Activated T-cell treated with anti-CD3 and anti-CD28 coated beads, Interleukin-2, amount 50 U/mL, for 24 hours (primary cell): ENCODE results near the gene TTC23.
A peak's percentile ranks its signal among the peaks of the same experiment; 100 is the strongest.
"Not testable (repeated sequence)": the region's sequence is repeated elsewhere in the genome, so short reads cannot be mapped to it uniquely, and the experiment has no call there.

Experiments
- DNase-seq: peaks from one replicate; pipeline ENCODE4 v3.0.0-alpha.2; 2020
- H3K27ac Mint-ChIP-seq: 2 replicates; pipeline ENCODE4 v1.8.0; 2020; ENCODE audit warnings: mild to moderate bottlenecking, mixed read lengths
- H3K27me3 Mint-ChIP-seq: 2 replicates; pipeline ENCODE4 v1.8.0; 2020; ENCODE audit warnings: mixed read lengths
- H3K36me3 Mint-ChIP-seq: 2 replicates; pipeline ENCODE4 v1.8.0; 2020; ENCODE audit warnings: low read depth, mixed read lengths
- H3K4me1 Mint-ChIP-seq: 2 replicates; pipeline ENCODE4 v1.8.0; 2020; ENCODE audit warnings: low read depth, mixed read lengths
- H3K4me3 Mint-ChIP-seq: 2 replicates; pipeline ENCODE4 v1.8.0; 2020; ENCODE audit warnings: mild to moderate bottlenecking, moderate library complexity, mixed read lengths
- H3K9me3 Mint-ChIP-seq: 2 replicates; pipeline ENCODE4 v1.8.0; 2020; ENCODE audit warnings: mixed read lengths

The TTC23 gene

GRCh38 chr15:99113547-99114271 lies 135.7 kb downstream of the TTC23 start:
- H3K27ac Mint-ChIP-seq = no peak overlapping the region
- H3K36me3 Mint-ChIP-seq = no peaks in the 10 kb centered on the region
- peaks cover 3% of the 10 kb centered on the region for H3K4me1 Mint-ChIP-seq
- H3K9me3 Mint-ChIP-seq = no peaks in the 10 kb centered on the region
- no peak overlapping the region for H3K4me3 Mint-ChIP-seq
- peaks cover 5% of the 10 kb centered on the region for H3K27me3 Mint-ChIP-seq
- DNase-seq = no peak

DNA sequence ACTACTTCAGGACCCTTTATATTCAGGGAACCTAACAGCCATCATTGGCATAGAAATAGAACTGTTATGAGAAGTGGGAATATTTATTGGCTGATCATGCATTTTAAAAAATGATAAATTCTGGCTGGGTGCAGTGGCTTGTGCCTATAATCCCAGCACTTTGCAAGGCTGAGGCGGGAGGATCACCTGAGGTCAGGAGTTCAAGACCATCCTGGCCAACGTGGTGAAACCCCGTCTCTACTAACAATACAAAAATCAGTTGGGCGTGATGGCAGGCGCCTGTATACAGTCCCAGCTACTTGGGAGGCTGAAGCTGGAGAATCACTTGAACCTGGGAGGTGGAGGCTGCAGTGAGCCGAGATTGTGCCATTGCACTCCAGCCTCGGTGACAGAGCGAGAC lies 137.7 kb downstream of the TTC23 start:
- DNase-seq, H3K9me3 Mint-ChIP-seq, H3K36me3 Mint-ChIP-seq, H3K4me1 Mint-ChIP-seq, H3K4me3 Mint-ChIP-seq, H3K27ac Mint-ChIP-seq: not testable (repeated sequence)
- H3K27me3 Mint-ChIP-seq = peaks cover 17% of the 10 kb centered on the region

GRCh38 chr15:99110581-99111320 lies 138.6 kb downstream of the TTC23 start:
- Mint-ChIP-seq H3K4me1 (peaks cover 14% of the 10 kb centered on the region), H3K27me3 (peaks cover 24% of the 10 kb centered on the region), H3K9me3 (no peaks in the 10 kb centered on the region), H3K27ac (no peak overlapping the region), H3K4me3 (no peak overlapping the region), H3K36me3 (no peaks in the 10 kb centered on the region)
- no peak for DNase-seq

GRCh38 chr15:99110093-99110492 lies 139.3 kb downstream of the TTC23 start:
- Mint-ChIP-seq H3K36me3 (no peaks in the 10 kb centered on the region), H3K4me3 (no peak overlapping the region), H3K4me1 (peaks cover 14% of the 10 kb centered on the region), H3K27me3 (peaks cover 27% of the 10 kb centered on the region), H3K9me3 (no peaks in the 10 kb centered on the region), H3K27ac (no peak overlapping the region)
- no peak for DNase-seq

DNA sequence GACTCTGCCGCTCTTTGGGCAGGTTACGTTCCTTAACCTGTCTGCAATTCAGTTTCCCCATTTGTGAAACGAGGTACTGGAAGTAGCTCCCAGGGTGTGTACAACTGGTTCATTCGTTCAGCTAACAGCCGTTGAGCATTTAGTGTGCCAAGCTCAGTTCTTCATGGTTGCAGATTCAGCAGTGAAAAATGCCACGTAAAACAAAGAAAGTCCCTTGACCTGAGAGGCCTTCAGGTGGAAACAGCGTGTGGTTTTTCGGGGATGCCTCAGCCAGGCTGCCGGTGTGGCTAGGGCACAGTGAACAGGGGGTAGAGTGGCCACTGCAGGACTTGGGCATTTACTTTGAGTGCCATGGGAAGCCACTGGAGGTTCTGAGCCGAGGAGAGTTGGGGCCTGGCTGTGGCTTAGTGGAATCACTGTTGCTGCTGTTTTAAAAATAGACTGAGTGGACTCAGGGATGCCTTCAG lies 139.8 kb downstream of the TTC23 start:
- Mint-ChIP-seq H3K4me3 (no peak overlapping the region), H3K27ac (no peak overlapping the region), H3K36me3 (no peaks in the 10 kb centered on the region), H3K27me3 (peaks cover 31% of the 10 kb centered on the region), H3K4me1 (peaks cover 14% of the 10 kb centered on the region), H3K9me3 (no peaks in the 10 kb centered on the region)
- no peak for DNase-seq

DNA sequence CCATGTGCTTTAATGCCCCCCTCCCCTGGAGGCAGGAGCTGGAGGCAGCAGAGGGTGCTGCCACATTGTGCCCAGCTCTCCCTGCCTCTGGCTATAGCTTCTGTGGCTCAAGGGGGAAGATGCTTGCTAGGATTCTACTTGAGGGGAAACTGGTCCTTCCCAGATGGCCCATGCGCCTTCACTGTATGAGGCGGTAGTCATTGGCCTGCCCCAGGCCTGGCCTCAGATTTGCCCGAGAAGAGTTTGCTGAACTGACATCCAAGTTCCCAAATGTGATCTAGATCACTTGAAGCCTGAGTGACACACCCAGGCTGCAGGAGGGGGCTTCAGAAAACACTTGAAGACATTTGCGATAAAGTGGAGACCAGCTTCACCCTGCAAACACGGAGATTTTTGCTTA lies 140.4 kb downstream of the TTC23 start:
- H3K36me3 Mint-ChIP-seq = no peaks in the 10 kb centered on the region
- no peak for DNase-seq
- H3K27me3 Mint-ChIP-seq = peaks cover 33% of the 10 kb centered on the region
- peaks cover 14% of the 10 kb centered on the region for H3K4me1 Mint-ChIP-seq
- H3K9me3 Mint-ChIP-seq = no peaks in the 10 kb centered on the region
- H3K27ac Mint-ChIP-seq = no peak overlapping the region
- H3K4me3 Mint-ChIP-seq = no peak overlapping the region

DNA sequence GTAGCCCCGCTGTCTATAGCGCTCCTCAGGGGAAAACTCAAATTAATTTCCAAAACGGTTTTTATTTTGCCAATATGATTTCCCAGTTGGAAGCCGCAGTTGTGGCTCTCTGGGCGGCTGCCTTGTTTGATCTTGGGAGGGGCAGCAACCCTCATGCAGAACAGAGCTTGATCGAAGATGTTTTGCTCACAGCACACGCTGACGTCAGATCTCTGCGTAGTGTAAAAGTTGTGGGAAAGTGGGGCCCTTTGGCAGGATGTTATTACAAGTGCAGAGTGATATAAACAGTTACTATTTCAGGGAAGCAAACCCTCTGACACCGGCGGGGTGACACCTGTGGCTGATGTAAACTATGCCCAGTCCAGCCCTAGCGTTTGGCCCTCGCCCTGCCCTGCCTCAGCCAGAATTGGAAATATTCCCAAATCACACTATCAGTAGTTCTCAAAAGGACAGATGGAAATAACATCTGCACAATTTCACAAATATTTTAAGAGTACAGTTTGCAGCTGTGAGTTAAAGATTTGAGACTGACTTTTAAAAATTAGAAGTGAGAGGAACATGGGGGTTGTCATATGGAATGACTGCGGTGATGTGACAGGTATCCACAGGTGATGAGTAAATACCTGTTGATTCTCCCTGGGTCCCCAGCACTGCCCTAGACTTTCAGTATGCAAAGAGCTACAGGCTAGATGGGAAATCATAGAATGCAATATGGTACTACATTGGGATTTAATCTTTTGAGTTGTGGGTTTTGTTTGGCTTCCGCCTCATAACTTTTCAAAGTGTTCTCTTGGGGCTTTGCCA lies 142.8 kb downstream of the TTC23 start:
- no peak for DNase-seq
- Mint-ChIP-seq H3K4me1 (peaks cover 14% of the 10 kb centered on the region), H3K27me3 (peaks cover 52% of the 10 kb centered on the region), H3K36me3 (no peaks in the 10 kb centered on the region), H3K27ac (no peak overlapping the region), H3K9me3 (no peaks in the 10 kb centered on the region), H3K4me3 (peak overlapping the region; percentile 50)

- Mint-ChIP-seq H3K4me3 (peak overlapping the region; percentile 54), H3K4me1 (peaks cover 11% of the 10 kb centered on the region), H3K36me3 (no peaks in the 10 kb centered on the region)
Observed at GRCh38 chr15:99105514-99106341, 143.7 kb downstream of the TTC23 start.

DNA sequence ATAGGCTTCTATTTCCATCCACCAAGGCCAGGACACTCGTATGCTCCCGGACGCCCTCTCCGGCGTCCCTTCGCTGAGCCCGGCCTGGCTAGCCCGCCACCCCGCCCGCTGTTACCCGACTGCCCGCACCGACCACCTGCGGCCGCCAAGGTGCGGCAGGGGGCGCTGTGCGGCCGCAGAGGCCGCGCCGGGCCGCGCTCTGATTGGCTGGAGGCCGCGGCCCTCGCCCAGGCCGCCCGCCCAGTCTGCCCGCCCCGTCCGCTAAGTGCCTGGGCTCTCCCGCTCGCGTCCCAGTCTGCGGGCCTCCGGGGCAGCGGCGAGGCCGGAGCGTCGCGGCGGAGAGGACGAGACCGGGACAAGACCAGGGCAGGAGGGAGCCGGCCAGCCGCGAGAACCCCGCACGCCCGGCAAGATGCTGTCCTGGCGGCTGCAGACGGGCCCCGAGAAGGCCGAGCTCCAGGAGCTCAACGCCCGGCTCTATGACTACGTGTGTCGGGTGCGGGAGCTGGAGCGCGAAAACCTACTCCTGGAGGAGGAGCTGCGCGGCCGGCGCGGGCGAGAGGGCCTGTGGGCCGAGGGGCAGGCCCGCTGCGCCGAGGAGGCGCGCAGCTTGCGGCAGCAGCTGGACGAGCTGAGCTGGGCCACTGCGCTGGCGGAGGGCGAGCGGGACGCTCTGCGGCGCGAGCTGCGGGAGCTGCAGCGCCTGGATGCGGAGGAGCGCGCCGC lies 144.4 kb downstream of the TTC23 start, which contains the start of gene SYNM:
Gene SYNM (plus strand): TSS at position 293 of the 726 bp plus-strand sequence. CDS start 120 bp downstream, at position 413.
- H3K9me3 Mint-ChIP-seq = no peaks in the 10 kb centered on the region
- H3K27me3 Mint-ChIP-seq = peaks cover 62% of the 10 kb centered on the region
- DNase-seq = peak; percentile 57
- H3K36me3 Mint-ChIP-seq = no peaks in the 10 kb centered on the region
- H3K4me3 Mint-ChIP-seq = peak within 1 kb of the TSS; percentile 61
- H3K4me1 Mint-ChIP-seq = peaks cover 13% of the 10 kb centered on the region
- no peak within 1 kb of the TSS for H3K27ac Mint-ChIP-seq

More at GRCh38 chr15:99105514-99106341, 143.7 kb downstream of the TTC23 start:
- H3K27ac Mint-ChIP-seq = no peak overlapping the region
- no peak for DNase-seq
- no peaks in the 10 kb centered on the region for H3K9me3 Mint-ChIP-seq
- peaks cover 56% of the 10 kb centered on the region for H3K27me3 Mint-ChIP-seq

DNA sequence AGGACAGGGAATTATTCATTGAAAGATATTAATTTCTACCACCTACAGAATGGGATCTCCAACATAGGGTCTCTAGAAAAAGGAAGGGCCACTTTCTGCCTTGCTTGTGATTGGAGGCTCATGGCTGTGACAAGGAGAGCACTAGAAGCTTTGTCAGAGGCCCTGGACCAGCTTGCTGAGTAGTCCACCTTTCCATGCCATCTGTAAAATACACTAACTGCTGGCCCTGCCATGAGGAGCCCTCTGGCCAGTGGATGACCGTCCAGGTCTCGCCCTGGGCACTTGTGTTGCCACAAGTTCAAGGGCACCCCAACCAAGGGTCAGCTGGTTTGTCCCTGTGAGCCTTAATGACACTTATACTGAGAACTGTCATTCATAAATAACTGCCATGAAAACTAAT lies 146.1 kb downstream of the TTC23 start:
- Mint-ChIP-seq H3K36me3 (no peaks in the 10 kb centered on the region), H3K27me3 (peaks cover 74% of the 10 kb centered on the region), H3K4me1 (peaks cover 13% of the 10 kb centered on the region), H3K4me3 (no peak overlapping the region), H3K27ac (no peak overlapping the region), H3K9me3 (no peaks in the 10 kb centered on the region)
- no peak for DNase-seq

DNA sequence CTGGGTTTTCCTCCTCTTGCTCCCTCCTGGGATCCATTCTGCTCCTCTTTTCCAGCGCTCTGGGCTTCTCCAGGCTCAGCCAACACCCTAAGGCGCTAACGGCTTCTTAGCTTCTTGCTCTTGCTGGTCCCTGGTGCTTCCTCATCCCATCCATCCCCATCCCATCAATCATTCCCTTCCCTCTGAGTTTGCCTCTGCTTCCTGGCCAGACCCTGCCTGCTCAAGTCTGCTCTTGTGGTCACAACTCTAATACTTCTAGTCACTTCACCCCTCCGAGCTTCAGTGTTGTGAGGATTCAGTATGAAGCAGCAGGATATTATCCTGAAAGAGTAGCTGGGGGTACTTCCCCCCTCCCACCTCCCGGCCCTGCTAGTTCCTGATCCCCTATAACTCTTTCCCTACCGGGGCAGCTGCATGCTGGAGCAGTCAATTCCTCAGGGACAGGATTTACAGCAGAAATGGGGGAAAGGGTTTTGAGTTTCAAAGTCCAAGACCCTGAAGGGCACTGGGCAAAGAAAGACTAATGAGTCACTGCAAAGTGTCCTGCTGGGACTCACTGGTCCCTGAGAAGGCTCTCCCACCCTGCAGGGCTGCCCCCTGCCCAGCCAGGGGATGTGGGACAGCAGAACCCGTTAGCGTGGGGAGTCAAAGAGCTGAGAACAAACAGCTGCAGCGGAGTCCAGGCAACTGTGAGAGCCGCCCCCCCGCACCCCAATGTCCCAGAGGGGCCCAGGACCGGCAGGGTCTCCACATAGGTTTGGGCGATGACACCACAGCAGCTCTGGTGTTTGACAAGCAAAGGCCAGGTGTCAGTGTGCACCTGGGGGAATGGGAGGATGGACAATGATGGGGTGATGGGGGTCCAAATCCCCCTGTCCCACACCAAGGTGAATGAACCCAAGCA lies 146.8 kb downstream of the TTC23 start:
- Mint-ChIP-seq H3K4me3 (no peak overlapping the region), H3K27me3 (peaks cover 73% of the 10 kb centered on the region), H3K9me3 (no peaks in the 10 kb centered on the region), H3K36me3 (no peaks in the 10 kb centered on the region), H3K4me1 (peaks cover 12% of the 10 kb centered on the region), H3K27ac (no peak overlapping the region)
- DNase-seq = peak; percentile 16

DNA sequence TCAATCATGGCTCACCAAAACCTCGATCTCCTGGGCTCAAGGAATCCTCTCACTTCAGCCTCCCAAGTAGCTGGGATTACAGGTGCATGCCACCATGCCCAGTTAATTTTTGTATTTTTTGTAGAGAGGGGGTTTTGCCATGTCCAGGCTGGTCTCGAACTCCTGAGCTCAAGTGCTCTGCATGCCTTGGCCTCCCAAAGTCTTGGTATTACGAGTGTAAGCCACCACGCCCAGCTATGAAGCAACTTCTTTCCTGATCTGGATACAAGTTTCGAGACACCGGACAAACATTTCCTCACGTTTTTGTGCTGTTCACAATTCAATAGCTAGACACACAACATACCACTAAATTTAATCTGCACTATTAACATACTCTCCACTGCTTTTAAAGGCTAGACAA lies 147.9 kb downstream of the TTC23 start:
- H3K27me3 Mint-ChIP-seq = peaks cover 62% of the 10 kb centered on the region
- no peak overlapping the region for H3K4me3 Mint-ChIP-seq
- H3K27ac Mint-ChIP-seq = no peak overlapping the region
- H3K36me3 Mint-ChIP-seq = no peaks in the 10 kb centered on the region
- H3K9me3 Mint-ChIP-seq = no peaks in the 10 kb centered on the region
- peaks cover 7% of the 10 kb centered on the region for H3K4me1 Mint-ChIP-seq
- DNase-seq = no peak
